NAMALWA (cell line): ENCODE results near the gene KRT16.
"Not testable (repeated sequence)": the region's sequence is repeated elsewhere in the genome, so short reads cannot be mapped to it uniquely, and the experiment has no call there.

Source experiments
- DNase-seq: peaks from one replicate; pipeline ENCODE4 v3.0.0-alpha.2; 2015; ENCODE audit warnings: low spot score

The KRT16 gene

GRCh38 chr17:41627316-41628072 is 14.9 kb upstream of the KRT16 start:
- DNase-seq: no peak

DNA sequence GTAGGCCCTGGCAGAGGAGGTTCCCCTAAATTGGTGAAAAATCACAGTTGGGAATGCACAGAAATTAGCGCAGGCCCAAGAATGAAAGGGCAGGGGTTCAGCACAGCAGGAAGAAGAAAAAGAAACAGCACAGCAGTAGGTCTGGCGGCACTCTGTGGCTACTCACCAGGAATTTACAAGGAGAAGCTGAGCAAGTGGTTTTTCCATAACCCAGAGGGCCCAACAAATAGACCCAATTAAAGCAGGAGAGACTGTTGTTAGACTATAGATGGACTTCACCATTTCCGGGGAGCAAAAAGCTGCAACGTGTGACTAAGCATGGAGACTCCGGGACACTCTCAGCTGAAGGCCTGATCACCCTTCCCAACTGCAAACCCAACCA is 14.3 kb upstream of the KRT16 start:
- not testable (repeated sequence) for DNase-seq

- not testable (repeated sequence) for DNase-seq
Observed at GRCh38 chr17:41626028-41626913, 13.7 kb upstream of the KRT16 start.

DNA sequence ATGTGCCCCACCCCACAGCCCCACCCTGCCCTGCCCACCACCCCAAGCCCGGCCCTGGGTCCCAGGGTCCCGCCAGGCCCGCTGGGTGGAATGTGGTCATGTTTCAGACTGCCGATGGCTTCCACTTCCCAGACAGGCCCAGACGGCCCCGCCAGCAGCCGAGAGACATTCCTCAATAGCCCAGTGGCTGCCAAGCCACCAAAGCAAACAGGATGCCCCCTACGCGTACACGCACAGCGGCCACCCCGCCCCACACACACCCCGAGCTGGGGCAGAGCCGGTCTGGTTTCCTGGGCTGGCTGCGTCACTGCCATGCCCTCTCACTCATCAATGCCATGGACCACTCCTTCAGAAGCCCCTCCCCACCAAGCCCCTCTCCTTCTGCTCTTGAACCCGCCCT is 13.0 kb upstream of the KRT16 start:
- no peak for DNase-seq

- DNase-seq: peak; percentile 26
Observed at GRCh38 chr17:41624208-41625101, 11.9 kb upstream of the KRT16 start, which contains the start of gene KRT17. Gene KRT17 (minus strand): TSS chr17:41624575. CDS start chr17:41624509, 66 bp downstream.

GRCh38 chr17:41623184-41623861 is 10.8 kb upstream of the KRT16 start:
- not testable (repeated sequence) for DNase-seq

GRCh38 chr17:41622340-41623183 is 10.0 kb upstream of the KRT16 start:
- not testable (repeated sequence) for DNase-seq

DNA sequence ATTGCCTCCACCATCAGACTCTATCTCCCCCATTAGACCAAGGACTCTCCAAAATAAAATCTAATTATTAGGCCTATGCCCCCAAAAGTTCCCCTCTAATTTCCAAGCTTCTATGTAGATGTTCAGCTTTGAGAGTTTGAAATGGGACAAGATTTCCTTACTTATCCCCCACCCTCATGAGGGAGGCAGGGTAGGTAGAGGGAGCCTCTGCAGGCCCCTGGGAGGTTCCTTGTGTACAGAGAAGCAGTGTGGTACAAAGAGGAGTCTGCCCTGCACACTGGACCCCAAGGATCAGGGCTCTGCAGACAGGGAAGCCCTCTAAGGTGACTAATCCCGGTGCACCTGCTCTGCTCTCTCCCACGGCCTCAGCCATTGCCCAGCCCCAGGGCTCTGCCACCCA is 9.3 kb upstream of the KRT16 start:
- no peak for DNase-seq

DNA sequence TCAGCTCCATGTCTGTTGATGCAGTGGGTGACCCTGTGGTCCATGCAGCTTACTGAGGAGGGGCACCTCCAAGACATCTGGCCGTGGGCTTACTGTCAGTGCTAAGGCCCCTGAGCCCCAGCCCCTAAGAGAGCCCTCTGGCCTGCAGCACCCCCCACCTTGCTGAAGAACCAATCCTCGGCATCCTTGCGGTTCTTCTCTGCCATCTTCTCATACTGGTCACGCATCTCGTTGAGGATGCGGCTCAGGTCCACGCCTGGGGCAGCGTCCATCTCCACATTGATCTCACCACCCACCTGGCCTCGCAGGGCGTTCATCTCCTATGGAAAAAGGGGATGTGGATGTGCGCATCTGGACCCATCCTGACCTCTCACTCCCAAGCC is 8.9 kb upstream of the KRT16 start:
- DNase-seq: not testable (repeated sequence)

GRCh38 chr17:41620583-41621434 is 8.2 kb upstream of the KRT16 start:
- no peak for DNase-seq

DNA sequence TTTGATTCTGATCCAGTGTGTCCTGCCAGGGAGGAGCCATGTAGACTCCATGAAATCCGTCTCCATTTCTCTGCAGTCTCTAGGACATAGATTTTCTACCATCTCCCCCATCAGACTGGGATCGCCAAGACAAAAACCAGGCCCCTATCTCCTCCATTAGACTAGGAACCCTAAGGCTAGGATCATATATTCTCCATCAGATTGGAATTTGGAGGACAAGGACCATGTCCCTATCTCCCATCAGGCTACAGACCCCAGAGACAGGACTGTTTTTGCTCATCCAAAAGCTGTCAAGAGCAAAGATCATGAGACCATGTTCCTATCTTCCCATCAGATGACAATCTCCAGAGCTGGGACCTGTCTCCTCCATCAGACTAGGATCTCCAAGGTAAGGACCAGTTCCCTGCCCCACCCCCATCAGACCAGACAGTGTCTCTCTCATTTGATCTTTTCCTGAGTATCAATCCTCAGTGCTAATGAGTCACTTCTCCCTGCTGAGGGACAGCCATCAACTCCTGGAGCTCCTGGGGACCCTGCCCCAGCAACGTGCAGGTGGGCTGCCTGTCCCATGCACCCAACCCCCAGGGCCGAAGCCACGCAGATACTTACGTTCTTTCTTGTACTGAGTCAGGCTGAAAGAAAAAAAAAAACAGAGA is 7.5 kb upstream of the KRT16 start:
- not testable (repeated sequence) for DNase-seq

- no peak for DNase-seq
Observed at GRCh38 chr17:41619036-41619926, 6.7 kb upstream of the KRT16 start.

GRCh38 chr17:41618341-41619035 is 5.9 kb upstream of the KRT16 start:
- no peak for DNase-seq

DNA sequence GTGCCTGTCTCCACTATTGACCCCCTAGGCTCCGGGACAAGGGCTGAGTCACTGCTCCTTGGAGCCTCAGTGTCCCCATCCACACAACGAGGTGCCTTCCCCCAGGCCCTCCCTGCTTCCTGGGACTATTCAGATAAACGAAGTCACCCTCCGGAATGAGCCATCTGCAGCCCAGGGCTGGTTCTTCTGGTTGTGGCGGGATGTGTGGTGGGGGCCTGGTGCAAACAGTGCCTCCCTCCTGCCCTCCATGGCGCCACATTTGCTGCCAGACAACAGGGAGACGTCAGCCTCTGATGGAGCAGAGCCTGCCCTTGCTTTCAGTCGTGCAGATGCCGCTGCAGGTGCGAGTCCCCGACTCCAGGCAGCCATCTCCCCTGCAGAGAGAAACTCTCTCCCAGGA is 5.1 kb upstream of the KRT16 start:
- no peak for DNase-seq

DNA sequence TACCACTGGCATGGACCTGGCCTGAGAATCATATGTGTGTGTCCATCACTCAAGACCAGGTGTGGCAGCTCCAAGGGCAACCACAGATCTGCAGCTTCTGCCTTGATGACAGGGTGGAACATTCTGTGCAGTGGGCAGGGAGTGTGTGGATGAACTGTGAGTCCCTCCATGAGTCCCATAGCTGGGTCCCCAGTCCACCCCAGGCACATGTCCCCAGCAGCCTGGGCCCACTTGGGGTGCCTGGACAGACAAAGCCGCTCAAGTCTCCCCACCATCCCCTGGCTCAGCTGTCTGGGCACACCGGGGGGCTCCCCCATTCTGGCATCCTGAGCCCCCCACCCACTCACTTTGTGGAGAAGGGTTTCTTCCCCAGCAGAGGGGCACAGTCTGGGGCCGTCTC is 4.6 kb upstream of the KRT16 start:
- no peak for DNase-seq

GRCh38 chr17:41616486-41616885 is 3.9 kb upstream of the KRT16 start:
- DNase-seq: not testable (repeated sequence)

- DNase-seq: no peak
Observed at GRCh38 chr17:41615454-41615853, 2.9 kb upstream of the KRT16 start.
